Measurements from ENCODE around the gene KIF18B.

Gene KIF18B

GRCh38 chr17:44932096-44932786, 15.3 kb downstream of the KIF18B start:
- Histone ChIP-seq H3K9me2 (ENCODE audit: low read depth, low read length) (no peaks in the 10 kb centered on the region), H3F3A (ENCODE audit: insufficient read depth, low read length) (peaks cover 2% of the 10 kb centered on the region; the same call in 1 of the 2 replicates), H3K27me3 (ENCODE audit: insufficient read depth, low read length) (no peaks in the 10 kb centered on the region), H3K9me3 (ENCODE audit: low read length) (no peaks in the 10 kb centered on the region), H3K36me3 (ENCODE audit: insufficient read depth, low read length) (peaks cover 95% of the 10 kb centered on the region), H2AFZ (ENCODE audit: low read length) (no peak overlapping the region), H4K20me1 (ENCODE audit: insufficient read depth, low read length) (no peaks in the 10 kb centered on the region), H3K9ac (ENCODE audit: low read length) (no peak overlapping the region), H3K4me2 (ENCODE audit: low read length) (no peak overlapping the region), H3K4me1 (ENCODE audit: insufficient read depth, low read length, severe bottlenecking) (no peaks in the 10 kb centered on the region), H3K4me3 (ENCODE audit: low read depth, low read length, poor library complexity, severe bottlenecking) (no peak overlapping the region), H3K79me2 (ENCODE audit: insufficient read depth, low read length) (peaks cover 4% of the 10 kb centered on the region; the same call in 1 of the 2 replicates), H3K27ac (ENCODE audit: low read depth, low read length, poor library complexity, severe bottlenecking) (no peak overlapping the region)
- TF ChIP-seq EZH2 (IDR thresholded peaks at IDR 0.05; ENCODE audit: borderline replicate concordance, low read length), result no peak

- Histone ChIP-seq H4K20me1 (ENCODE audit: insufficient read depth, low read length) (no peaks in the 10 kb centered on the region), H3K9me2 (ENCODE audit: low read depth, low read length) (no peaks in the 10 kb centered on the region), H2AFZ (ENCODE audit: low read length) (no peak overlapping the region), H3K27me3 (ENCODE audit: insufficient read depth, low read length) (no peaks in the 10 kb centered on the region), H3K9me3 (ENCODE audit: low read length) (no peaks in the 10 kb centered on the region), H3K4me3 (ENCODE audit: low read depth, low read length, poor library complexity, severe bottlenecking) (no peak overlapping the region), H3F3A (ENCODE audit: insufficient read depth, low read length) (no peaks in the 10 kb centered on the region), H3K27ac (ENCODE audit: low read depth, low read length, poor library complexity, severe bottlenecking) (no peak overlapping the region), H3K4me1 (ENCODE audit: insufficient read depth, low read length, severe bottlenecking) (no peaks in the 10 kb centered on the region), H3K9ac (ENCODE audit: low read length) (no peak overlapping the region), H3K36me3 (ENCODE audit: insufficient read depth, low read length) (peaks cover 99% of the 10 kb centered on the region), H3K4me2 (ENCODE audit: low read length) (no peak overlapping the region), H3K79me2 (ENCODE audit: insufficient read depth, low read length) (no peaks in the 10 kb centered on the region)
- no peak for TF ChIP-seq CTCF (IDR thresholded peaks at IDR 0.05; ENCODE audit: low read length)
- TF ChIP-seq EZH2 (IDR thresholded peaks at IDR 0.05; ENCODE audit: borderline replicate concordance, low read length), result no peak
Measured at GRCh38 chr17:44931376-44931775, 16.2 kb downstream of the KIF18B start.

GRCh38 chr17:44930667-44931066, 16.9 kb downstream of the KIF18B start:
- no peaks in the 10 kb centered on the region for H3K27me3 ChIP-seq (ENCODE audit: insufficient read depth, low read length)
- H2AFZ ChIP-seq (ENCODE audit: low read length), result no peak overlapping the region
- no peak for TF ChIP-seq CTCF (IDR thresholded peaks at IDR 0.05; ENCODE audit: low read length)
- TF ChIP-seq EZH2 (IDR thresholded peaks at IDR 0.05; ENCODE audit: borderline replicate concordance, low read length), result no peak
- no peaks in the 10 kb centered on the region for H3F3A ChIP-seq (ENCODE audit: insufficient read depth, low read length)
- no peaks in the 10 kb centered on the region for H3K9me3 ChIP-seq (ENCODE audit: low read length)
- no peak overlapping the region for H3K4me3 ChIP-seq (ENCODE audit: low read depth, low read length, poor library complexity, severe bottlenecking)
- H3K9me2 ChIP-seq (ENCODE audit: low read depth, low read length), result no peaks in the 10 kb centered on the region
- no peak overlapping the region for H3K9ac ChIP-seq (ENCODE audit: low read length)
- H3K36me3 ChIP-seq (ENCODE audit: insufficient read depth, low read length), result peaks cover 100% of the 10 kb centered on the region
- no peaks in the 10 kb centered on the region for H3K79me2 ChIP-seq (ENCODE audit: insufficient read depth, low read length)
- H3K4me1 ChIP-seq (ENCODE audit: insufficient read depth, low read length, severe bottlenecking), result no peaks in the 10 kb centered on the region
- no peak overlapping the region for H3K27ac ChIP-seq (ENCODE audit: low read depth, low read length, poor library complexity, severe bottlenecking)
- H4K20me1 ChIP-seq (ENCODE audit: insufficient read depth, low read length), result no peaks in the 10 kb centered on the region
- no peak overlapping the region for H3K4me2 ChIP-seq (ENCODE audit: low read length)
